Left lung (tissue), 10 donors: ENCODE results near the gene CSTB. TPM values are rescaled to one million over a fixed set of nuclear protein-coding genes. Genes with fewer than 3 reads are reported as not detected.

ENCODE experiments used
- ATAC-seq: fragments of 200-7000 bp; cut with Tn5 transposase; one replicate; pipeline ENCODE4 v1.9.1; 2020; ENCODE audit warnings: moderate library complexity
- DNase-seq, 4 donors: peaks; one replicate each; pipeline ENCODE4 v3.0.0-alpha.2; 2013 to 2020
- H3K27ac ChIP-seq, 2 donors: fragments of 200-600 bp; sonication (generic) in 1 of 2; one replicate each; pipeline versions ENCODE4 v1.5.0 to v1.8.0; 2020 to 2021
- H3K27me3 ChIP-seq, 2 donors: fragments of 200-600 bp; sonication (generic) in 1 of 2; one replicate each; pipeline versions ENCODE4 v1.5.0 to v1.8.0; 2020 to 2021
- H3K36me3 ChIP-seq, 2 donors: fragments of 200-600 bp; sonication (generic) in 1 of 2; one replicate each; pipeline versions ENCODE4 v1.5.0 to v1.8.0; 2020 to 2021
- H3K4me1 ChIP-seq, 2 donors: fragments of 200-600 bp; one replicate each; pipeline ENCODE4 v1.8.0; 2021
- H3K4me3 ChIP-seq, 2 donors: fragments of 200-600 bp; sonication (generic) in 1 of 2; one replicate each; pipeline versions ENCODE4 v1.5.0 to v1.8.0; 2020 to 2021; ENCODE audit warnings: mild to moderate bottlenecking in 1 of 2
- H3K9me3 ChIP-seq, 2 donors: fragments of 200-600 bp; sonication (generic) in 1 of 2; one replicate each; pipeline versions ENCODE4 v1.5.0 to v1.8.0; 2020 to 2021
- intact Hi-C, 2 donors: fragments of 100-400 bp; cut with DNase I; formaldehyde crosslinking; loops; one replicate each; pipeline versions ENCODE4 v1.11.2 to v1.14.2; 2022
- polyA plus RNA-seq, 6 donors: library from polyadenylated mRNA; unstranded; fragments of 120-200 nt; gene quantifications; one replicate each; pipeline ENCODE4 v1.2.1, GENCODE V29; 2013; ENCODE audit not compliant: insufficient read length in 6 of 6
- total RNA-seq, 2 donors: library from RNA; stranded (reverse); fragmentation: NEBNext Ultra II Directional; extraction: Animal tissue kit (Norgen Biotek cat#: 25700); gene quantifications; one replicate each; pipeline ENCODE4 v1.2.1, GENCODE V29; 2021
- TF ChIP-seq, protein P1 (sequence below), 2 donors: fragments of 200-600 bp; sonication (generic) in 1 of 2; IDR thresholded peaks; one replicate each; pipeline versions ENCODE4 v1.5.0 to v1.8.0; 2021; ENCODE audit warnings: antibody characterized with exemption in 2 of 2
- donor health status: DM: no; HTN: yes; CAD: no.
- donor health status: DM: no; HTN: no; CAD: no.

Gene CSTB
- total and polyA plus RNA-seq, 8 donors: 36.5 to 133 (median 37.8) TPM

DNA sequence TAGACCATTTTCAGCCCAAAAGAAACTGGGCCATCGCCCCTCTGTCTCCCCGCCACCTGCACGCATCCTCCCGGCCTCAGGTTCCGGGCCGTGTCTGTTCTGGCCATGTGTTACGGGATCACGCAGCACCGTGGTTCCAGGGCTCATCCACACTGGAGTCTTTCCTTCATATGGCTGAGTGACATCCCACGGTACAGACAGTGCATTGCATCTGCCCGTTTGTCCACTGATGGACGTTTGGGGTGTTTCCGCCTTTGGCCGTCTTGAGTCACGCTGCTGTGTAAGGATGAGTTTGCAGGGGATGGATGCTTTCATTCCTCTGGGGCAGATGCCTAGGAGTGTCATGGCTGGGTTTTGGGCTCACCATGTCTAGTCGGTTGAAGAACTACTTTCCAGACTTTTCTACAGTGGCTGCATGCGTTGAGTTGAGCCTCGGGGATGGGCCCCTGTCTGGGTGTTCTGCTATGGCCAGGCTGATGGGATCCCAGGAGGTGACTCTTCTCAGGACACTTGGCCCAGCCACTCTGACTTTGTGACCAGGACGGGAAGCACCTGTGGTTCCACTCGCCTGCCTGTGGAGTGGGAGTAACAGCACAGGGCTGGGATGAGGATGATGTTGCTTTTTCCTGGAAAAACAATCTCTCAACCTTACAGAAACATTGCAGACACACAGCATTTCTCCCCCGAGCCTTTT is 30.1 kb upstream of the CSTB start:
- H3K27ac ChIP-seq: no peak overlapping the region
- TF ChIP-seq, protein P1, sequence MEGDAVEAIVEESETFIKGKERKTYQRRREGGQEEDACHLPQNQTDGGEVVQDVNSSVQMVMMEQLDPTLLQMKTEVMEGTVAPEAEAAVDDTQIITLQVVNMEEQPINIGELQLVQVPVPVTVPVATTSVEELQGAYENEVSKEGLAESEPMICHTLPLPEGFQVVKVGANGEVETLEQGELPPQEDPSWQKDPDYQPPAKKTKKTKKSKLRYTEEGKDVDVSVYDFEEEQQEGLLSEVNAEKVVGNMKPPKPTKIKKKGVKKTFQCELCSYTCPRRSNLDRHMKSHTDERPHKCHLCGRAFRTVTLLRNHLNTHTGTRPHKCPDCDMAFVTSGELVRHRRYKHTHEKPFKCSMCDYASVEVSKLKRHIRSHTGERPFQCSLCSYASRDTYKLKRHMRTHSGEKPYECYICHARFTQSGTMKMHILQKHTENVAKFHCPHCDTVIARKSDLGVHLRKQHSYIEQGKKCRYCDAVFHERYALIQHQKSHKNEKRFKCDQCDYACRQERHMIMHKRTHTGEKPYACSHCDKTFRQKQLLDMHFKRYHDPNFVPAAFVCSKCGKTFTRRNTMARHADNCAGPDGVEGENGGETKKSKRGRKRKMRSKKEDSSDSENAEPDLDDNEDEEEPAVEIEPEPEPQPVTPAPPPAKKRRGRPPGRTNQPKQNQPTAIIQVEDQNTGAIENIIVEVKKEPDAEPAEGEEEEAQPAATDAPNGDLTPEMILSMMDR (IDR thresholded peaks at IDR 0.05): no peak
- intact Hi-C loops: no loop called here
- no peaks in the 10 kb centered on the region for H3K27me3 ChIP-seq
- H3K4me3 ChIP-seq: no peak overlapping the region
- H3K36me3 ChIP-seq: peaks cover 0 to 38% of the 10 kb centered on the region in 2 donors
- no peak for ATAC-seq
- H3K9me3 ChIP-seq: no peaks in the 10 kb centered on the region
- H3K4me1 ChIP-seq: peaks cover 6 to 25% of the 10 kb centered on the region in 2 donors
- no peak for DNase-seq

DNA sequence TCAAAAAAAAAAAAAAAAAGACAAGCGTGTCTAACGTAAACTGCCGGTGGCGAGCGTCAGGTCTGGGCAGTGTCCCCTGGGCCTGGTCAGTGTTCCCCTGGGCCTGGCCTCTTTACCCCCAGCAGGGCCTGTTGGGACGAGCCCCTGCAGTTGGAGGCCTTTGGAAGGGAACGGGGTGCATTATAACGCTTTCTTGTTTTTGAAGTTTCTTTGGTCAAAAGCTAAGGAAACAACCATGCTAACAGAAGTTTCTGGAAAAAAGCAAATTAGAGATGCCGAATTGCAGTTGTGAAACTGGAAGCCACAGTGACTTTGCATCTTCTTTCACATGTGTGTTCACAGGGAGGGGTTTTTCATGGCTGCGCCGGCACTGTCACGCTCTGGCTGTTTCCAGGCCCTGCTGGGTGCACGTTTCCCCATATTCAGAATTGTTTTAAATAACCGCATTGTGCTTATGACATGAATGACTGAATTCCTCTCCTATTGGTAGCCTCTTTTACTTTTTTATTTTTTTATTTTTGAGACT is 29.2 kb upstream of the CSTB start:
- H3K4me1 ChIP-seq: peaks cover 0 to 18% of the 10 kb centered on the region in 2 donors
- ATAC-seq (peak; percentile 15), DNase-seq (peak in 2 of 4 donors; percentile 62 to 82)
- no peaks in the 10 kb centered on the region for H3K27me3 ChIP-seq
- TF ChIP-seq, protein P1 (IDR thresholded peaks at IDR 0.05): no peak
- H3K9me3 ChIP-seq: no peaks in the 10 kb centered on the region
- intact Hi-C loops: no loop called here
- no peak overlapping the region for H3K4me3 ChIP-seq
- H3K36me3 ChIP-seq: peaks cover 0 to 46% of the 10 kb centered on the region in 2 donors
- peak overlapping the region in 1 of 2 donors; percentile 71 for H3K27ac ChIP-seq

DNA sequence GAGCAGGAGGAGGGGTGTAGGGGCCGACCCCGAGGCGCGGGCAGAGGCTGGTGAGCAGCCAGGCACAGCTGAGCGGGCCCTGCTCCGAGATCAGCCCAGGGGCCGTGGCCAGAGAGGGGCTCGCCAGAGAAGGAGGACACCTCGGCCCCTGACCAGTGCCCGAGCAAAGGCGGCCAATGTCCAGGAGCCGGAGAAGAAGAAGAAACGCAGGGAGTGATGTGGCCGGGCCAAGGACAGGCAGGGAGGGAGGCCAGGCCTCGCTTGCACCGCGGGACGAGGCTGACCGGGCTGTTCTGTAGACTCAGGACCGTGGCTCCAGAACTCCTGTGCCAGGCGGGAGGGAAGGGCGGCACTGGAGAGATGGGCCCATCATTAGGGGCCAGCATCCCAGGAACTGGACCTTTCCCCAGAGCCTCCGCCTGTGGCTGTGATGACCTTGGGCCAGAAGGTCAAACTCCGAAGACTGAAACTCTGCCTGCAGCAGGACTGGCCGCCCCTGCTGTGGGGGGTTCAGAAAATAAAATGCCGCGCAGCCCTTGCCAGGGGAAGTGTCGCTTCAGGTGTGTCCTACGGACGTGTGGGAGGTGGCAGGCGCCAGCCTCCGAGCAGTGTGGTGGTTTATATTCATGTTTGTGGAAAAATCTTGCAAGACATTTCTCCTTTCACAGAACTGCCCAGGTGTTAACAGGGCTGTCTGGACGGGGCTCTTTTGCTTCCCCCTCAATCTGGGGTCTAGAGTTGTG is 27.6 kb upstream of the CSTB start:
- DNase-seq (peak in 1 of 4 donors; percentile 77), ATAC-seq (no peak)
- Histone ChIP-seq H3K36me3 (peaks cover 0 to 62% of the 10 kb centered on the region in 2 donors), H3K4me1 (peaks cover 0 to 18% of the 10 kb centered on the region in 2 donors), H3K27ac (no peak overlapping the region), H3K4me3 (no peak overlapping the region), H3K9me3 (no peaks in the 10 kb centered on the region), H3K27me3 (no peaks in the 10 kb centered on the region)
- intact Hi-C loops: no loop called here
- TF ChIP-seq, protein P1 (IDR thresholded peaks at IDR 0.05): no peak

DNA sequence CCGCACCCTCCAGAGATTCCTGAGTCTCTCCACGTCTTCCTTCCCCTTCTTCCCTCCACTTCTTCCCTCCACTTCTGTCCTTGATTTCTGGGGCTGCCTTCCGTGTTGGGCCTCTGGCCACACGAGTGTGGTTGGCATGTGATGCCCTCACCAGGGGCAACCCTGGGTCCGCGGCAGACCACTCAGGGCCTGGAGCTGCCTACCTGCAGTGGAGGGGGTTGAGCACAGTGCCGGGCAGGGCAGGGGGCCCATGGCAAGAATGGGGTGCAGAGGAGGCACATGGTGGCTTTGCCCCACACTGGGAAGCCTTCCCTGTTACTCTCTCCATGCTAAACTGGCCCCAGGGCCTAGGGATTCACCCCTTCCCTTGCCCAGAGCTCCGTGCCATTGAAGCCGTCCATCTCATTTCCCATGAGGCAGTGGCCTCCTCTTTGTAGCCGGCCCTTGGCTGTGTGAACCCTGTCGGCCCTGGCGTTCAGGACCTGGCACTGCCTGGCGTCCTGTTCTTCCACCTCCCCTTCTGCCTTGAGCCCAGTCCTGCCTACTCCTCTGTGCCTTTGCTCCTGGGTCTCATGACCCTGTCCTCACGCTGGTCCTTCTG is 26.7 kb upstream of the CSTB start:
- TF ChIP-seq, protein P1 (IDR thresholded peaks at IDR 0.05): no peak
- peaks cover 0 to 18% of the 10 kb centered on the region in 2 donors for H3K4me1 ChIP-seq
- ATAC-seq (no peak), DNase-seq (no peak)
- H3K27me3 ChIP-seq: no peaks in the 10 kb centered on the region
- H3K36me3 ChIP-seq: peaks cover 0 to 71% of the 10 kb centered on the region in 2 donors
- intact Hi-C loops: no loop called here
- no peaks in the 10 kb centered on the region for H3K9me3 ChIP-seq
- H3K27ac ChIP-seq: no peak overlapping the region
- H3K4me3 ChIP-seq: no peak overlapping the region
